ENCODE measurements around the gene WNT4.

GRCh38 chr1:22117851-22118250 lies 25.0 kb downstream of the WNT4 start:
- TF ChIP-seq RORB (CRISPR knock-in tag; IDR thresholded peaks at IDR 0.05) (no peak), CTCF (IDR thresholded peaks at IDR 0.05) (no peak), SMAD3 (CRISPR knock-in tag; IDR thresholded peaks at IDR 0.05; ENCODE audit: borderline replicate concordance) (no peak), CREM (CRISPR knock-in tag; IDR thresholded peaks at IDR 0.05) (no peak), CBFB (CRISPR knock-in tag; IDR thresholded peaks at IDR 0.05; ENCODE audit: low read depth) (no peak), ZNF121 (CRISPR knock-in tag; IDR thresholded peaks at IDR 0.05) (no peak), TEAD1 (CRISPR knock-in tag; IDR thresholded peaks at IDR 0.05) (no peak), ZNF425 (CRISPR knock-in tag; conservative IDR thresholded peaks at IDR 0.05) (no peak), RELA (CRISPR knock-in tag; IDR thresholded peaks at IDR 0.05; ENCODE audit: borderline replicate concordance) (no peak), MXD4 (CRISPR knock-in tag; IDR thresholded peaks at IDR 0.05; ENCODE audit: borderline replicate concordance) (no peak), ARID4B (CRISPR knock-in tag; IDR thresholded peaks at IDR 0.05; ENCODE audit: borderline replicate concordance) (no peak), GABPB1 (CRISPR knock-in tag; IDR thresholded peaks at IDR 0.05) (no peak), FOXP4 (CRISPR knock-in tag; IDR thresholded peaks at IDR 0.05) (no peak)

Measured in WTC11 (cell line).